ENCODE results near the gene SLC38A8. TPM values are rescaled to one million over a fixed set of nuclear protein-coding genes. Genes with fewer than 3 reads are reported as not detected.
A peak's percentile ranks its signal among the peaks of the same experiment; 100 is the strongest.

SLC38A8 gene
- total RNA-seq, 1 donor from 2014 or later, result not detected

DNA sequence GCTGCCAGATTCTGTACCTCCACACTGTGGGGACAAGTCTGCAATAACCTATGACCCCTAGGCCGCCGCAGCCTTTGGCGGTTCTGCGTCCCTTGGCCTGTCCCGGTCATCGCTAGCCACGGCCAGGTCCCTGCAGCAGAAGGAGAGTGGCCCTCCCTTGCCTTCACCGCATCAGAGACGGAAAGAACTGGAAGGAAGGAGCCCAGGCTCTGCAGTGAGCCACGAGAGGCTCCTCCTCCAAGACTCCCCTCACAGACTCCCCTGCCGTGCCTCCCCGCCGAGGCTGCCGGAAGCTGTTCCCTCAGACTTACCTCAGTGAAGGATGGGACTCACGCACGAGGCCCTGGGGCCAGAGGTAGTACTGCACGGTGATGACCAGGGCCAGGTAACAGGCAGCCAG, 11.0 kb downstream of the SLC38A8 start:
- no peak for DNase-seq

DNA sequence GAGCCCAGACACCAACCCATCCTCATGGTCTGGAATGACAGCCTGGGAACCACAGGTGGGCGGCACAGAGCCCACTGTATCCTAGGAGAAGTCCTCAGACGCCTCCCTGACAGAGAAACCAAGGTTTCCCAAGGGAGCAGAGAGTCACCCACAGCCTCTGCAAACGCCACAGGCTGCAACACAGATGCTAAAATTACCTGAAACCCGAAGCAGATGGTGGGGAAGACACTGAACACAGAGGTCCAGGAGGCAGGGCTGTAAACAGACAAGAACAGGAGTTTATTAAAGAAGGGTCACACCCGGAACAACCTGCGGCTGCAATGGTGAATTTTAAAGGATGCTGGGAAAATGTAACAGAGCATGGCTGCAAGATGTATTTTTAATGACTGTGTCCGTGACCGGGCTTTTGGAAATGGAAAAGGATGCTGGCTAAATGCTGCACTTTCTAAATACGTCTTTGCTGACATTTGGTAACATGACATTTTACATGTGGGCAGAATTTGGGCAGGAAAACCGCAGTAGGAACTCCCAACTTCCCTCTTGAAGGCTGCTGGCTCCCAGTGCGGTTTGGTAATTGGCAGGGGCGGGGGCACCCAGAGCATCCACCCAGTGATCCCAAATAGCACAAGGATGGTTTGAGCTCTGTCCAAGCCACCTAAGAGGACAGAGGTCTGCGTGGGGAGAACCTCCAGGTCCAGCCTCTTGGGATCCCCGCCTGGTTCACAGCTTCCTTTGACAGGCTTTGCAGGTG, 13.1 kb downstream of the SLC38A8 start:
- no peak for DNase-seq

DNA sequence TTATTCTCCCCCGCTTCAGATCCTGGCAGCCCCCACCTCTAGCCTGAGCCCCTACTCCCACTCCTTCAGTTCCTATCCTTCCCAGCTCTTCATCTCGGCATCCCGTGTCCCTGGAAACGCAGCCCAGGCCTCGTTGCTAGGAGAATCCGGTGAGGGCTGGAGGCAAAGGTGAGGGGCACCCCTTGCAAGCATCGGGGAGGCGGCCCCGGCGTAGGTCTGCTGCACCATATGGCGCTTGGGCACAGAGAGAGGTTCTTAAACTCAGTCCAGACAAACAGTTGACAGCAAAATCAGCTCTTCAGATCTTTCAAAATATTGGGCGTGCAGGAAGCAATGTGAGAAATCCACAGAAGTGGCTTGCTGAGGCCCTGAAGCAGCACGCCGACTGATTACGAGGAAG, 15.0 kb downstream of the SLC38A8 start:
- DNase-seq, result no peak

DNA sequence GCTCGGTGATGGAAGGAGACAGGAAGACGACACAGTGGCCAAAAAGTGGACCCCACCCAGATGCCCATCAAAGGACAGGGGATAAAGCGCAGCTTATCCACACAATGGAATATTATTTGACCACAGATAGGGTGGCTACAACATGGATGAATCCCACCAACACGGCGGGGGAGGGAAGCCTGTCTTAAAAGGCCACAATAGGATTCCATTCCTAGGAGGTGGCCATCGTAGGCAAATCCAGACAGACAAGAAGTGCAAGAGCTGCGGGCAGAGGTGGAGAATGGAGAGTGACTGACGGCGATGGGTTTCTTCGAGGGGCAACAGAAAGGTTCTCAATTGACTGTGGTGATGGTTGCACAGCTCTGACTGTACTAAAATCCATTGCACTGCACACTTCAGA, 16.0 kb downstream of the SLC38A8 start:
- no peak for DNase-seq

GRCh38 chr16:84024854-84025253, 17.7 kb downstream of the SLC38A8 start:
- DNase-seq, result no peak

DNA sequence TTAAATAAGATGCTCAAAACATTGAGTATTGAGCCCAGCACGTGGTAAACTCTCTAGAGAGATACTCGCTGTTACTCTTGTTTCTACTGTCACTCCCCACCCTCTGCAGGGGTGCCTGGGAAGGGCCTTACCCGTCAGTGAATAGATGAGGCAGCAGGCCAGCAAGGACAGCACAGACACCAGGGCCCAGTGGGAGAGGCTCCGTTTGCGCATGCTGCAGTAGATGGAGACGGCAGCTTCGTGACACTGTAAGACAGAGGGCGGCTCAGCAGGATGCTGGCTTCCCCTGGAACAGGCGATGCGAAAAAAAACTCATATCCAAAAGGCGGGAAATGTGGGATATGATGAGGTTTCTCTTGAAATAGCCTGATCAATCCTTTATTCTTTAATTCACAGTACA, 20.0 kb downstream of the SLC38A8 start:
- no peak for DNase-seq

- no peak for DNase-seq
These were observed 21.1 kb downstream of the SLC38A8 start for GRCh38 chr16:84021488-84021887.

- no peak for DNase-seq
These were observed 22.2 kb downstream of the SLC38A8 start for GRCh38 chr16:84020353-84020752.

- no peak for DNase-seq
These were observed 23.9 kb downstream of the SLC38A8 start for GRCh38 chr16:84018710-84019109.

- DNase-seq, result no peak
These were observed 26.1 kb downstream of the SLC38A8 start for GRCh38 chr16:84016477-84016876.

DNA sequence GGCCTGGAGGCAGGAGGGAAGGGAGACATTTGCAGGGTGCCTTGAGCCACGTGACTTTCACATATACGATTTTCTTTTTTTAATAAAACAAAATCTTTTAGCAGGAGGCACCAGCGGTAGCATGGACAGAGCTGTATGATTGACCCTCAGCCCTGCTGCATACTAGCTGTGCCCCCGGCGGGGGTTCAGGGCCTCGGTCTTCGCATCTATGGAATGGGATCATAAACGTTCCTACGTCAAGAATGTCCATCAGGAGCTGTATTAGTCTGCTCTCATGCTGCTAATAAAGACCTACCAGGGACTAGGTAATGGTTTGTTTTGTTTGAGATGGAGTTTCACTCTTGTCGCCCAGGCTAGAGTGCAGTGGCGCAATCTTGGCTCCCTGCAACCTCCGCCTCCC, 27.2 kb downstream of the SLC38A8 start:
- no peak for DNase-seq

DNA sequence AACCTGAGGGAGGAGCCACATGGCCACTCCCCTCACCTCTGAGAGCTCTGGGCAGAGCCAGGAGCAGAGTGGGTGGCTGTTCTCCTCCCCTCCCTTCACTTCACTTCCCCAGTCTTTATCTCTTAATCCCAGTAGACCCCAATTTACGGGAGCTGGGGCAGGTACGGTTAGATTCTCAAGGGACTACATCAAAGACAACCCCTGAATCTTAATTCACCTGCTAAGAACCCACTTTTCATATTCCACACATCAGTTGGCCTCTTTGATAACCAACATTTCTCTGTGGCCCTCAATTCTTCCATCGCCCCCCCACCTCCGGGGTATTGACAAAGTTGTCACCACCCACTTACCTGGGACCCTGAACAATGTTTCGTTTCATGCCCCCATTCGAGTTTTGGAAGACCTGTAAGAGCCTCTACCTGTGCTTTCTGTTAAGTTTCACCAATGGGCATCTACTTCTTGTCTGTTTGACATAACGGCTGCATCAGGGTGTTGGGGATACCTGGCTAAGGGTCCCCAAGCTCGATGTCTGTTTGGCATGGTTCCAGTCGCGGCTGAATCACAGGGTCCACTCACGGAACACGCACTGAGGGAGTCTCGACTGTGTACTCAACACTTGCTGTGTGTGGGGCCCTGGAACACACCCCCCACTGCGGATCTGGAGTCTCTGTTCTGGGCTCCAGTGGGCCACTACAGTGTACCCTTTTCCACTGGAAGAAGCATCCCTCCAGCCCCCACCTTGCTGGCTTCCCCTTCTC, 27.8 kb downstream of the SLC38A8 start:
- no peak for DNase-seq

GRCh38 chr16:84013787-84014569, 28.6 kb downstream of the SLC38A8 start:
- DNase-seq, result peak; percentile 61

- DNase-seq, result no peak
These were observed 33.3 kb downstream of the SLC38A8 start for GRCh38 chr16:84009282-84009681.

DNA sequence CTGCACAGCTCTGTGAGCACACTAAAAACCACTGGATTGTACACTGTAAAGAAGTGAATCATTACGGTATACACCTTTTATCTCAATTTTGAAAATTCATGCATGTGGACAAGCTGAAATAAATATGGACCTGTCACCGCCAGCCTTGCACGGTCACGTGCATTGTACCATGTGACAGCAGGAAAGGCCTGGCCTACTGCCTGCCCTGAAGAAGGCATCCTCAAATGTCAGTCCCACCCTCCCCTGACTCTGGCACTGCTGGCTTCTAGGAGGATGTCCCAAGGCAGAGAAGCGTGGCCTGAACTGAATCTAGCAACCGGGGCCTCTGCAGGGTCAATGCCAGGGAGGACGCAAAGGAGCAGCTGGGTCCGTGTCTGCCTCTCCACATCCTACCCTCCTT, 34.6 kb downstream of the SLC38A8 start:
- DNase-seq, result no peak

DNA sequence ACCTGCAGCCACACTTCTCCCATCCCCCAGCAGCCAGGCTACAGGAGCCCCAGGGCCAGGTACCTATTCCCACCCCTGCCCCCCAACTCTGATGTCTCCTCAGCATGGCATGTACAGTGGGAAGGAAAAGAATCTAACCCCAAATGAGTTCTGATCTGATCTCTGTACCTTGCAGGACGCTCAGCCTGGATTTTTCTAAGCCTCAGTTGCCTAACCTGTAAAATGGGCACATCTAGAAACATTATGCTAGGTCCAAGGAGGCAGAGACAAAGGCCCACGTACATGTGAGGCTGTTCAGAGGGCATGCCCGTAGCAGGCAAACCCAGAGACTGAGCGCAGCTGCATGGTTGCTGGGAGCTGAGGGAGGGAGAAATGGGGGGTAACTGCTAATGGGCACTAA, 35.1 kb downstream of the SLC38A8 start:
- DNase-seq, result no peak

- no peak for DNase-seq
These were observed 37.2 kb downstream of the SLC38A8 start for GRCh38 chr16:84005391-84005790.

- no peak for DNase-seq
These were observed 38.2 kb downstream of the SLC38A8 start for GRCh38 chr16:84004442-84004841.

GRCh38 chr16:84003038-84003437, 39.6 kb downstream of the SLC38A8 start:
- DNase-seq, result no peak

- no peak for DNase-seq
These were observed 40.9 kb downstream of the SLC38A8 start for GRCh38 chr16:84001726-84002125.

GRCh38 chr16:84000989-84001642, 41.5 kb downstream of the SLC38A8 start:
- no peak for DNase-seq

- no peak for DNase-seq
These were observed 44.5 kb downstream of the SLC38A8 start for GRCh38 chr16:83998091-83998490.

All from occipital lobe (tissue), 2 donors.